VCaP (cell line): ENCODE data around the gene ACAP3.

Experiments used
- H3K27ac ChIP-seq: fragments of 450-650 bp; 2 replicates; pipeline ENCODE4 v1.5.1; 2017
- CTCF ChIP-seq: fragments of 450-650 bp; conservative IDR thresholded peaks from 2 replicates; pipeline ENCODE4 v1.5.1; 2017; ENCODE audit warnings: mild to moderate bottlenecking, moderate library complexity

ACAP3 gene

DNA sequence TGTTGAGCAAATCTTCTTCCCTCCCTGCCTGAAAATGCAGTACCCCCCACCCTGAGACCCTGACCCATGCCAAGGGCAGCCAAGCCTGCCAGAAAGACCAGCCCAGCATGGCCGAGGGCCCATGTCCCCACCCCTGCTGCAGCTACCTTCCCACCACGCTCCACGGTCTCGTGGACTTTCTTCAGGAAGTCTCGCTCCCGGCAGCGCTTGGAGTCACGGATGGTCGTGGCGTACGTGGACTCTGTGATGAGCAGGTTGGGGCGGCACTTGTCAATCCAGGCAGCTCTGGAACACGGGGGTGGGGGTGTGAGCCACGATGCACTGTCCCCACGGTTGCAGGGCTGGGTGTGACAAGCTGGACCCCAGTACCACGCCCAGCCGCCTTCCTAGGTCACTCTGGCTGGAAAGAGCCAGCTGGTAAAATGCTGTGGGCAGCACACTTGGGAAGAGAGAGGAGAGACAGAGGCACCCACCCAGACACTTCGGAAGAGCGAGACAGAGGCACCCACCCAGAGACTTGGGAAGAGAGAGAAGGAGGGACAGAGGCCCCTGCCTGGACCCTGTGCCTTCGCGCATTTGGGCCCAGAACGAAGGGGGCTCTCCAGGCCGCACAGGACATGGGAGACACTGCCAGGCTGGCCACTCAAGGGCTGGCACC lies 7.1 kb upstream of the ACAP3 start:
- H3K27ac ChIP-seq: no peak overlapping the region
- TF ChIP-seq CTCF: no peak

- TF ChIP-seq CTCF: no peak
- H3K27ac ChIP-seq: no peak overlapping the region
Measured at GRCh38 chr1:1314237-1314586, 6.5 kb upstream of the ACAP3 start.

DNA sequence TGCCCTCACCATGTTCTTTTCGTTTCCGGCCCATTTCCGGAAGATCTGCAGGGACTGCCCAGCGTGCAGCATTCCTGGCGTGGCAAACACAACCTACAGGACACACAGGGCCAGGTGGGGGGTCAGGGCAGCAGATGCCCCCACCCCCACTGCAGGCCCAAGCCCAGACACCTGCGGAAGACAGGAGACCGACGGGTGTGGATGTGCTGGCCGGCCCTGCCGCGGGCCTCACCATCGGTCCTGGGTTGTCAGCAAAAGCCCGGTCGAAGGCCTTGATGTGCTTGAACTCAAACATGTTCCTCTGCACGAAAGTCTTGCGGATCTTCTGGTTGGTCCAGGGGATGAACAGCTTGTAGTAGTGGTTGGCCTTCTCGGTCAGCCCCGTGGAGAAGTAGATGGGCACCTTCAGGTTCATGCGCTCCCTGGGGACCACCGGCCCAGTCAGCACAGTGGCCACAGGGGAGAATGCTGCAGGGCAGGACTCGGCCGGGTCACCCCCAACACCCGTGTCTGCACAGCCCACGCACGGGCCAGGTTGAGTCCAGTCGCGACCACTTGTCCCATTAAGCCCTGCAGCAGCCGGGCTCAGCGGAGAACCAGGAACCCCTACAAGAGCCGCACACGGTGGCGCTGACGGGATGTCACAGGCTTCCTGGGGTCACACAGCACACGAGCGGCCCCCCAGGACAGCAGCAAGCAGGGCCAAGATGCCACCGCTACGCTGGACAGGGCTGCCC lies 5.9 kb upstream of the ACAP3 start:
- no peak overlapping the region for H3K27ac ChIP-seq
- TF ChIP-seq CTCF: no peak

DNA sequence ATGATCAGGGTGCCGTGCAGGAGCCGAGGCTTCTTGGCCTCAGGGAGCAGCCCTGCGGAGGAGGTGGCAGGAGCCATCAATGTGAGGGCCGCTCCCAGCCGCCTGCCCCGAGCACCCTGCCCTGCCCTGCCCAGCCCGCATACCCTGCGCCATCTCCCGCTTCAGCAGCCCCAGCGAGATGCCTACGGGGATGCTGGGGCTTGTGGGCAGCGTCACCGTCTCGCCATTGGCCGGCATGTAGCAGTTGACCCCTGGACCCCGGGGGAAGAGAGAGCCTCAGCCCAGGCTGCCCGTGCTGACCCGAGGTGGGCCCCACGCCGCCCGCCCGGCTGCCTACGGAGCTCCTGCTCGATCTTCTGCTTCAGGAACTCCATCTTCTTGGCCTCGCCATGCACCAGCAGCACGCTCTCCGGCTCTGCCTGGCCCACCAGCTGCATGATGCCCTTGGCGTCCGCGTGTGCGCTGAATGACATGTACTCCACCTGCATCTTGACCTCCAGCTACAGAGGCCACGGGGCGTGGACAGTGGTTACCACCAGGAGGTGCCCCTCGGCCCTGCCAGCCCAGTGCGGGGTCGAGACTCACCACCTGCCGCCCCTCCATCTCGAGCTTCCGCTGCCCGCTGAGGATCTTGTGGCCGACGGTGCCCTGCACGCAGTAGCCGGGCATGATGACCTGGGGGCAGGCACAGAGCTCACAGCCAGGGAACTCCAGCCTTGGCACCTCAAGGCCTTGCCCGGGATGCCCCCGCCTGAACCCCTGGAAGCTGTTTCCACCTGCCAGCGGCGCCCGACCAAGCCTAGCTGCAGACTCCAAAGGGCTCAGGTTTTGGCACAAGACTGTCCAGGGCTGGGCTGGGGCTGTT lies 5.0 kb upstream of the ACAP3 start:
- no peak for TF ChIP-seq CTCF
- H3K27ac ChIP-seq: no peak overlapping the region

GRCh38 chr1:1311107-1312104 lies 3.7 kb upstream of the ACAP3 start:
- peak overlapping the region; percentile 96 for H3K27ac ChIP-seq
- no peak for TF ChIP-seq CTCF

- peak overlapping the region; percentile 96 for H3K27ac ChIP-seq
Measured at GRCh38 chr1:1310476-1311053, 2.8 kb upstream of the ACAP3 start.

More at GRCh38 chr1:1310476-1311053, 2.8 kb upstream of the ACAP3 start:
- no peak for TF ChIP-seq CTCF
